OCI-LY1 (cell line): ENCODE data around the gene HACE1.
"Not testable (repeated sequence)": the region's sequence is repeated elsewhere in the genome, so short reads cannot be mapped to it uniquely, and the experiment has no call there.

ENCODE experiments used
- H2AFZ ChIP-seq: fragments of 200-600 bp; sonication (generic), shearing (Covaris generic); 2 replicates; pipeline ENCODE4 v1.6.0; 2014; ENCODE audit warnings: antibody characterized with exemption, mild to moderate bottlenecking, low read length
- H3F3A ChIP-seq: fragments of 200-600 bp; sonication (generic), shearing (Covaris generic); 2 replicates; pipeline ENCODE4 v1.6.0; 2014; ENCODE audit warnings: mild to moderate bottlenecking, antibody characterized with exemption, low read length, moderate library complexity; ENCODE audit not compliant: insufficient read depth
- H3K27ac ChIP-seq: fragments of 200-600 bp; sonication (generic); 2 replicates; pipeline ENCODE4 v1.5.1; 2014; ENCODE audit warnings: low read length, mixed run types, mild to moderate bottlenecking, low read depth; ENCODE audit not compliant: poor library complexity, severe bottlenecking
- H3K27me3 ChIP-seq: fragments of 200-600 bp; sonication (generic); 2 replicates; pipeline ENCODE4 v1.6.0; 2014; ENCODE audit warnings: antibody characterized with exemption, mild to moderate bottlenecking, low read length, moderate library complexity; ENCODE audit not compliant: insufficient read depth
- H3K36me3 ChIP-seq: fragments of 200-600 bp; sonication (generic); 2 replicates; pipeline ENCODE4 v1.6.1; 2014; ENCODE audit warnings: mild to moderate bottlenecking, antibody characterized with exemption, low read length, moderate library complexity, mixed read lengths; ENCODE audit not compliant: insufficient read depth
- H3K4me1 ChIP-seq: fragments of 200-600 bp; sonication (generic); 2 replicates; pipeline ENCODE4 v1.5.1; 2014; ENCODE audit warnings: mild to moderate bottlenecking, low read length, moderate library complexity; ENCODE audit not compliant: insufficient read depth, severe bottlenecking
- H3K4me2 ChIP-seq: fragments of 200-600 bp; sonication (generic), shearing (Covaris generic); 2 replicates; pipeline ENCODE4 v1.6.1; 2014; ENCODE audit warnings: low read length
- H3K4me3 ChIP-seq: fragments of 200-600 bp; sonication (generic); 2 replicates; pipeline ENCODE4 v1.5.1; 2014; ENCODE audit warnings: low read length, low read depth, mild to moderate bottlenecking, mixed read lengths; ENCODE audit not compliant: poor library complexity, severe bottlenecking
- H3K79me2 ChIP-seq: fragments of 200-600 bp; shearing (Covaris generic); 2 replicates; pipeline ENCODE4 v1.6.1; 2016; ENCODE audit warnings: mixed run types, low read length, mixed read lengths; ENCODE audit not compliant: insufficient read depth
- H3K9ac ChIP-seq: fragments of 200-600 bp; sonication (generic), shearing (Covaris generic); 2 replicates; pipeline ENCODE4 v1.6.1; 2014; ENCODE audit warnings: mild to moderate bottlenecking, low read length, mixed read lengths
- H3K9me2 ChIP-seq: fragments of 200-600 bp; sonication (generic), shearing (Covaris generic); 2 replicates; pipeline ENCODE4 v1.6.1; 2014; ENCODE audit warnings: low read depth, mild to moderate bottlenecking, low read length, mixed read lengths
- H3K9me3 ChIP-seq: fragments of 200-600 bp; shearing (Covaris generic); 2 replicates; pipeline ENCODE4 v1.6.1; 2014; ENCODE audit warnings: low read length, mixed read lengths
- H4K20me1 ChIP-seq: fragments of 200-600 bp; sonication (generic), shearing (Covaris generic); 2 replicates; pipeline ENCODE4 v1.6.0; 2016; ENCODE audit warnings: mild to moderate bottlenecking, low read length; ENCODE audit not compliant: insufficient read depth
- CTCF ChIP-seq: fragments of 200-600 bp; sonication (generic), shearing (Covaris generic); IDR thresholded peaks from 2 replicates; pipeline ENCODE4 v1.5.1; 2017; ENCODE audit warnings: mild to moderate bottlenecking, antibody characterized with exemption, low read length, moderate library complexity, mixed read lengths
- EZH2 ChIP-seq: fragments of 200-600 bp; sonication (generic), shearing (Covaris generic); IDR thresholded peaks from 2 replicates; pipeline ENCODE4 v1.8.0; 2017; ENCODE audit warnings: borderline replicate concordance, mixed run types, mild to moderate bottlenecking, antibody characterized with exemption, low read length, moderate library complexity, mixed read lengths

Gene HACE1

DNA sequence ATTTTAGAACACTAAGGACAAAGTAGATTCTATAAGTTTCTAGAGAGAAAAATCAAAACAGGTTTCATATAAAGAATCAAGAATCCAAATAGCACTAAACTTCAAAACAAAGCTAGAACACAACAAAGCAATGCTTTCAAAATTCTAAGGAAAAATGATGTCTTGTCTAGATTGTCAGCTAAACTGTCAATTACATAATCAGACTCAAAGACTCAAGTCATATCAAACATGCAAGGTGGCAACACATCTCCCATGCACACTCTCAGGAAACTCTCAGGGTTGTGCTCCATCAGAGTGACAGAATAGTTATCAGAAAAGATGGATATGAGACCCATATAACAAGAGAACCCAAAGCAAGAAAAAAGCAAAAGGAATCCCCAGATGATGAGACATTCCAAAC, 23.9 kb downstream of the HACE1 start:
- Histone ChIP-seq H3F3A (no peaks in the 10 kb centered on the region), H3K27ac (no peak overlapping the region), H4K20me1 (no peaks in the 10 kb centered on the region), H3K9me3 (no peaks in the 10 kb centered on the region), H3K36me3 (peaks cover 12% of the 10 kb centered on the region), H3K4me3 (no peak overlapping the region), H3K9me2 (no peaks in the 10 kb centered on the region), H3K4me1 (no peaks in the 10 kb centered on the region), H3K79me2 (no peaks in the 10 kb centered on the region), H3K27me3 (no peaks in the 10 kb centered on the region), H3K4me2 (no peak overlapping the region), H2AFZ (no peak overlapping the region), H3K9ac (no peak overlapping the region)
- no peak for TF ChIP-seq EZH2
- no peak for TF ChIP-seq CTCF

- no peaks in the 10 kb centered on the region for H3F3A ChIP-seq
- peaks cover 8% of the 10 kb centered on the region; the same call in 1 of the 2 replicates for H3K36me3 ChIP-seq
- H4K20me1 ChIP-seq: no peaks in the 10 kb centered on the region
- H3K27me3 ChIP-seq: no peaks in the 10 kb centered on the region
- no peaks in the 10 kb centered on the region for H3K9me2 ChIP-seq
- H3K27ac ChIP-seq: no peak overlapping the region
- H3K4me2 ChIP-seq: no peak overlapping the region
- H3K9me3 ChIP-seq: no peaks in the 10 kb centered on the region
- TF ChIP-seq EZH2: no peak
- H3K79me2 ChIP-seq: no peaks in the 10 kb centered on the region
- no peak overlapping the region for H3K4me3 ChIP-seq
- no peak overlapping the region for H3K9ac ChIP-seq
- H3K4me1 ChIP-seq: no peaks in the 10 kb centered on the region
- H2AFZ ChIP-seq: no peak overlapping the region
Observed at GRCh38 chr6:104829183-104829958, 30.3 kb downstream of the HACE1 start.

- H3K9me2 ChIP-seq: no peaks in the 10 kb centered on the region
- no peaks in the 10 kb centered on the region for H4K20me1 ChIP-seq
- H3K27me3 ChIP-seq: no peaks in the 10 kb centered on the region
- H3K27ac ChIP-seq: no peak overlapping the region
- H3K36me3 ChIP-seq: peaks cover 8% of the 10 kb centered on the region; the same call in 1 of the 2 replicates
- H3K4me3 ChIP-seq: no peak overlapping the region
- no peak overlapping the region for H3K9ac ChIP-seq
- TF ChIP-seq CTCF (no peak), EZH2 (no peak)
- no peak overlapping the region for H2AFZ ChIP-seq
- H3K9me3 ChIP-seq: no peaks in the 10 kb centered on the region
- H3K4me2 ChIP-seq: no peak overlapping the region
- no peaks in the 10 kb centered on the region for H3K79me2 ChIP-seq
- H3F3A ChIP-seq: no peaks in the 10 kb centered on the region
- no peaks in the 10 kb centered on the region for H3K4me1 ChIP-seq
Observed at GRCh38 chr6:104828478-104828877, 31.2 kb downstream of the HACE1 start.

GRCh38 chr6:104820820-104821219, 38.9 kb downstream of the HACE1 start:
- not testable (repeated sequence) for H3K36me3 ChIP-seq, H3K4me2 ChIP-seq, H3K9me2 ChIP-seq, H3K27me3 ChIP-seq, H3K4me1 ChIP-seq, H4K20me1 ChIP-seq, H3K9me3 ChIP-seq, H3K4me3 ChIP-seq, H3F3A ChIP-seq, H3K9ac ChIP-seq, H2AFZ ChIP-seq, H3K27ac ChIP-seq, H3K79me2 ChIP-seq
